Choroid plexus epithelial cell (primary cell): ENCODE data around the gene CELF2.
"Not testable (repeated sequence)": the region's sequence is repeated elsewhere in the genome, so short reads cannot be mapped to it uniquely, and the experiment has no call there.

Experiments
- DNase-seq: peaks from one replicate; pipeline ENCODE4 v3.0.0-alpha.2; 2010; ENCODE audit warnings: low read depth
- H3K4me3 ChIP-seq: 2 replicates; pipeline ENCODE4 v1.5.1; 2011; ENCODE audit warnings: low read depth, mild to moderate bottlenecking, control low read depth, low read length, moderate library complexity
- CTCF ChIP-seq: conservative IDR thresholded peaks from 2 replicates; pipeline ENCODE4 v1.5.1; 2011; ENCODE audit warnings: low read depth, mild to moderate bottlenecking, control low read depth, inconsistent platforms, low read length, moderate library complexity

The CELF2 gene

DNA sequence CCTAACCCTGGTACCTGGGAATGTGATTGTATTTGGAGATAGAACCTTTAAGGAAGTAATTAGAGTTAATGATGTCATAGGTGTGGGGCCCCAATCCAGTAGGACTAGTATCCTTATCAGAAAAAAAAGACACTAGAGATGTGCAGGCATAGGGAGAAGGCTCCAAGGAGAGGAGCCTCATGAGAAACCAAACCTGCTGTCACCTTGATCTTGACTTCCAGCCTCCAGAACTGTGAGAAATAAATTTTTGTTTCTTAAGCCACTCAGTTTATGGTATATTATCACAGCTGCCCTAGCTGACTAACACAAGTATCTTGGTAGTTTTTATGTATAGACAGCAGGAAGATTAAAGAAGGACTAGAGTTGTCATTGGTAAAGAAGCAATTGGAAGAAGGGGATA lies 23.9 kb upstream of the CELF2 start:
- TF ChIP-seq CTCF, result no peak
- DNase-seq, result no peak
- H3K4me3 ChIP-seq, result no peak overlapping the region

- H3K4me3 ChIP-seq, result no peak overlapping the region
- no peak for DNase-seq
- TF ChIP-seq CTCF, result no peak
These were observed 23.3 kb upstream of the CELF2 start for GRCh38 chr10:10994360-10994759.

DNA sequence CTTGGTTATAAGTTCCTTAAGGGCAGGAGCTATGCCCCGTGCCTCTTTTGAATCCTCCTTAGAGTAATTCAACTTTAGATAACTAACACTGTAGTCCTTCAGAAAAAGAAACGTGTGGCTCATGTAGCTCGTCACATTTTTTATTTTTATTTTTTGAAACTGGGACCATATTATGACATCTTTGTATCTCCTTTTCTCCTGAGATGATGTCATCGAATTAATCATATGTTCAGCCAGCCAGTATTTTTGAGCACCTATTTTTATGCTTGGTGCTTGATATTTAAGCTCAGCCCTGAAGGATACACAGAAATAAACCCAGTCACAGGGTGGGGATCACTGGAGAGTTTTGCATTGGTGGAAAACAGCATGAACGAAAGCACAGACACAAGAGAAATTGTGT lies 22.6 kb upstream of the CELF2 start:
- H3K4me3 ChIP-seq, result no peak overlapping the region
- no peak for TF ChIP-seq CTCF
- no peak for DNase-seq

- DNase-seq, result no peak
- no peak overlapping the region for H3K4me3 ChIP-seq
- TF ChIP-seq CTCF, result no peak
These were observed 20.6 kb upstream of the CELF2 start for GRCh38 chr10:10996966-10997620.

DNA sequence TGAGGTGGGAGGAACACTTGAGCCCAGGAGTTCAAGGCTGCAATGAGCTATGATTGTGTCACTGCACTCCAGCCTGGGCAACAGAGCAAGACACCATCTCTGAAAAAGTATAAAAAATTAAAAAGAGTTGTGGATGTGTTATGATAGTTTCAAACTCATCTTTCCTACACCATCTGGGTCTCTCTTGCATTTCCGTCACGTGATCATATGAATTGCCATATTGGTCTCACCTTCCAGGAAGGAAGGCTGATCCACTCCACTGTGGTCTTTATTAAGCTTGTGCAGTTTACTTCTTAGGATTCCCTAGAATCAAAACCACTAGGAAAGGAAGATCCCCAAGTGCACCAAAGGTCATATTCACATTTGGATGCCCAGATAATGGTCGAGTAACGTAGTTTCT lies 18.2 kb upstream of the CELF2 start:
- DNase-seq, H3K4me3 ChIP-seq: not testable (repeated sequence)

DNA sequence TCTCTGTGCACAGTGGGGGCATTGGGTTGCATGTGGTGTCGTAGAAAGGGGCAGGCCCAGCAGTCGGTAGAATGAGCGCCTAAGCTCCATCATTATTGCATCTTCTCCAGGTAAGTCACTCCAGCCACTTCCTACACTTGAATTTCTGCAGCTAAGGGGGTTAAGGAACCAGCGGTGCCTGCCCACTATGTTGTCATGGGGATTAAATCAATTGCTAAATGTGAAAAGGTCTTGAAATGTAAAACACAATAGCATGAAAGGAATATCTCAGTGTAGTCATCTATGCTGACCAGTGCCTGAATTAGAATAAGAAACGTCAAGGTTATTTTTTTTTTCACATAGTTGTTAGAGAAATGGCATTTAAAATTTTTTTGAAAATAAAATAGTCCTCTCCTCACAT lies 15.2 kb upstream of the CELF2 start:
- TF ChIP-seq CTCF, result no peak
- no peak overlapping the region for H3K4me3 ChIP-seq
- no peak for DNase-seq

DNA sequence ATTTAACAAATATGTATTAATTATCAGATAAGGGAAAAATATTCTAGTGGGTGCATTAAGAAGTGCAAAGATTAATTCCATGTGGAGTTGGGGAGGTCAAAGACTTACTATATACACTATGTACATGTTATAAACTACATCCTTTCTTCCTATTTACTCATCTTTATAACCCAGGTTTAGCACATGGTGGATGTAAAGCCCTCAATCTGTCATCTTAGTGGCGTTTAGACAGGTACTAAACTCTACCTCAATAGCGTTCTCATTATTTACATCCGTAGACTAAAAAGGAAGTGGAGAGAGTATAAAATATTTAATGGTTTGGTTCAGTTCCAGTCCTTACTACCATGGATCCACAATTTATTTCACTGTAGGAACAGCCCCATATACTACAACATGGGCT lies 14.8 kb upstream of the CELF2 start:
- no peak for DNase-seq
- TF ChIP-seq CTCF, result no peak

More for the DNA sequence above, 14.8 kb upstream of the CELF2 start:
- no peak overlapping the region for H3K4me3 ChIP-seq
